Mesendoderm (in vitro differentiated cells): ENCODE results near the gene SMCO4.

ENCODE experiments used
- DNase-seq: peaks from one replicate; pipeline ENCODE4 v3.0.0; 2013
- H2AK5ac ChIP-seq: 2 replicates; pipeline ENCODE4 v1.6.1; 2013; ENCODE audit warnings: low read length, inconsistent platforms
- H2BK120ac ChIP-seq: 2 replicates; pipeline ENCODE4 v1.6.1; 2013; ENCODE audit warnings: low read depth, mild to moderate bottlenecking, low read length, moderate library complexity, mixed read lengths
- H2BK15ac ChIP-seq: replicated peaks from 2 replicates; pipeline ENCODE4 v1.6.1; 2013; ENCODE audit warnings: low read depth, mild to moderate bottlenecking, moderate library complexity
- H2BK5ac ChIP-seq: 2 replicates; pipeline ENCODE4 v1.6.1; 2013; ENCODE audit warnings: low read length, inconsistent platforms
- H3K18ac ChIP-seq: 2 replicates; pipeline ENCODE4 v1.6.1; 2013; ENCODE audit warnings: mild to moderate bottlenecking, low read length, mixed read lengths
- H3K23ac ChIP-seq: one replicate; pipeline ENCODE4 v1.6.1; 2013; ENCODE audit warnings: low read length
- H3K27ac ChIP-seq: 2 replicates; pipeline ENCODE4 v1.5.1; 2013; ENCODE audit warnings: low read depth, mild to moderate bottlenecking, inconsistent platforms, low read length, moderate library complexity
- H3K27me3 ChIP-seq: 2 replicates; pipeline ENCODE4 v1.6.1; 2013; ENCODE audit warnings: low read length, control low read depth, mild to moderate bottlenecking, inconsistent platforms; ENCODE audit not compliant: insufficient read depth, poor library complexity
- H3K36me3 ChIP-seq: 2 replicates; pipeline ENCODE4 v1.6.1; 2013; ENCODE audit warnings: low read length, inconsistent platforms; ENCODE audit not compliant: control insufficient read depth, insufficient read depth
- H3K4ac ChIP-seq: one replicate; pipeline ENCODE4 v1.6.1; 2013; ENCODE audit warnings: low read depth, mild to moderate bottlenecking, low read length, moderate library complexity
- H3K4me1 ChIP-seq: 2 replicates; pipeline ENCODE4 v1.6.1; 2013; ENCODE audit warnings: low read depth, low read length, inconsistent platforms; ENCODE audit not compliant: control insufficient read depth
- H3K4me2 ChIP-seq: 2 replicates; pipeline ENCODE4 v1.6.1; 2013; ENCODE audit warnings: low read length
- H3K4me3 ChIP-seq: 2 replicates; pipeline ENCODE4 v1.5.1; 2013; ENCODE audit warnings: mild to moderate bottlenecking, low read length
- H3K56ac ChIP-seq: one replicate; pipeline ENCODE4 v1.6.1; 2013; ENCODE audit warnings: low read length
- H3K79me1 ChIP-seq: 2 replicates; pipeline ENCODE4 v1.6.1; 2013; ENCODE audit warnings: low read length, inconsistent platforms
- H3K79me2 ChIP-seq: 2 replicates; pipeline ENCODE4 v1.6.1; 2013; ENCODE audit warnings: mild to moderate bottlenecking, low read length; ENCODE audit not compliant: control insufficient read depth, insufficient read depth
- H3K9ac ChIP-seq: 2 replicates; pipeline ENCODE4 v1.6.1; 2013; ENCODE audit warnings: low read length, inconsistent platforms
- H4K5ac ChIP-seq: one replicate; pipeline ENCODE4 v1.6.1; 2013; ENCODE audit warnings: low read length
- H4K8ac ChIP-seq: one replicate; pipeline ENCODE4 v1.6.1; 2013; ENCODE audit warnings: low read depth, mild to moderate bottlenecking, control low read depth, low read length, moderate library complexity
- WGBS: extraction: QIAGEN DNeasy Blood & Tissue Kit; methylation state at CpG from one replicate; pipeline ENCODE4 v1.1.7; 2013; ENCODE audit warnings: low lambda C conversion rate, missing lambda C conversion rate; ENCODE audit not compliant: insufficient coverage; ENCODE audit errors: extremely low coverage; 5-methylcytosine and 5-hydroxymethylcytosine counted together

The SMCO4 gene

GRCh38 chr11:93530468-93530826, 12.7 kb downstream of the SMCO4 start:
- Histone ChIP-seq H3K4me2 (no peak overlapping the region), H3K23ac (no peak overlapping the region), H4K5ac (no peak overlapping the region), H3K18ac (no peak overlapping the region), H3K56ac (peak overlapping the region; percentile 12), H3K79me2 (peaks cover 41% of the 10 kb centered on the region), H4K8ac (no peak overlapping the region), H2BK5ac (no peak overlapping the region), H3K9ac (peak overlapping the region; percentile 13), H3K27me3 (no peaks in the 10 kb centered on the region), H3K4me3 (no peak overlapping the region), H2BK120ac (no peak overlapping the region), H3K27ac (no peak overlapping the region), H3K4ac (no peak overlapping the region), H3K4me1 (peaks cover 16% of the 10 kb centered on the region), H3K79me1 (peaks cover 44% of the 10 kb centered on the region), H3K36me3 (no peaks in the 10 kb centered on the region), H2AK5ac (peak overlapping the region; percentile 68), H2BK15ac (no peak overlapping the region)
- no peak for DNase-seq
- WGBS, result no CpG with 5 or more reads among the region's 1 CpG

- no peaks in the 10 kb centered on the region for H3K36me3 ChIP-seq
- peaks cover 37% of the 10 kb centered on the region for H3K79me2 ChIP-seq
- peak overlapping the region; percentile 12 for H3K56ac ChIP-seq
- H2BK15ac ChIP-seq, result no peak overlapping the region
- no peak overlapping the region for H3K23ac ChIP-seq
- H3K27me3 ChIP-seq, result no peaks in the 10 kb centered on the region
- H3K18ac ChIP-seq, result no peak overlapping the region
- H4K5ac ChIP-seq, result no peak overlapping the region
- peaks cover 14% of the 10 kb centered on the region for H3K4me1 ChIP-seq
- no peak overlapping the region for H3K27ac ChIP-seq
- H3K9ac ChIP-seq, result peak overlapping the region; percentile 13
- peak overlapping the region; percentile 68 for H2AK5ac ChIP-seq
- peak overlapping the region; percentile 2 for H2BK5ac ChIP-seq
- no CpG with 5 or more reads among the region's 9 CpGs for WGBS
- H4K8ac ChIP-seq, result no peak overlapping the region
- H3K4ac ChIP-seq, result no peak overlapping the region
- no peak for DNase-seq
- H3K4me2 ChIP-seq, result no peak overlapping the region
- peaks cover 40% of the 10 kb centered on the region for H3K79me1 ChIP-seq
- H2BK120ac ChIP-seq, result no peak overlapping the region
- no peak overlapping the region for H3K4me3 ChIP-seq
Observed at GRCh38 chr11:93529707-93530467, 13.3 kb downstream of the SMCO4 start.

- H3K27ac ChIP-seq, result no peak overlapping the region
- H3K23ac ChIP-seq, result no peak overlapping the region
- H3K4ac ChIP-seq, result peak overlapping the region; percentile 62
- H4K5ac ChIP-seq, result no peak overlapping the region
- H3K56ac ChIP-seq, result peak overlapping the region; percentile 29
- WGBS, result no CpG with 5 or more reads among the region's 10 CpGs
- no peak overlapping the region for H3K4me3 ChIP-seq
- no peak overlapping the region for H2BK5ac ChIP-seq
- H2BK120ac ChIP-seq, result no peak overlapping the region
- peaks cover 18% of the 10 kb centered on the region for H3K4me1 ChIP-seq
- no peak overlapping the region for H2BK15ac ChIP-seq
- H3K36me3 ChIP-seq, result no peaks in the 10 kb centered on the region
- no peak for DNase-seq
- no peak overlapping the region for H3K9ac ChIP-seq
- H3K4me2 ChIP-seq, result no peak overlapping the region
- H3K79me2 ChIP-seq, result peaks cover 32% of the 10 kb centered on the region
- H2AK5ac ChIP-seq, result no peak overlapping the region
- H4K8ac ChIP-seq, result no peak overlapping the region
- H3K18ac ChIP-seq, result no peak overlapping the region
- H3K27me3 ChIP-seq, result no peaks in the 10 kb centered on the region
- H3K79me1 ChIP-seq, result peaks cover 41% of the 10 kb centered on the region
Observed at GRCh38 chr11:93528757-93529645, 14.2 kb downstream of the SMCO4 start.

GRCh38 chr11:93528252-93528651, 14.9 kb downstream of the SMCO4 start:
- peaks cover 18% of the 10 kb centered on the region for H3K4me1 ChIP-seq

GRCh38 chr11:93526641-93527583, 16.3 kb downstream of the SMCO4 start:
- H3K4me1 ChIP-seq, result peaks cover 19% of the 10 kb centered on the region
- H3K36me3 ChIP-seq, result no peaks in the 10 kb centered on the region
- no peak overlapping the region for H2BK15ac ChIP-seq
- no peak overlapping the region for H3K23ac ChIP-seq
- no peak overlapping the region for H3K4ac ChIP-seq
- peaks cover 43% of the 10 kb centered on the region for H3K79me1 ChIP-seq
- no peak overlapping the region for H4K8ac ChIP-seq
- H3K4me3 ChIP-seq, result no peak overlapping the region
- no peak overlapping the region for H2BK5ac ChIP-seq
- no peak for DNase-seq
- H3K27ac ChIP-seq, result no peak overlapping the region
- H3K4me2 ChIP-seq, result no peak overlapping the region
- no peak overlapping the region for H4K5ac ChIP-seq
- no CpG with 5 or more reads among the region's 8 CpGs for WGBS
- H3K27me3 ChIP-seq, result no peaks in the 10 kb centered on the region
- H3K79me2 ChIP-seq, result peaks cover 29% of the 10 kb centered on the region
- H3K18ac ChIP-seq, result no peak overlapping the region
- no peak overlapping the region for H2BK120ac ChIP-seq
- H3K9ac ChIP-seq, result no peak overlapping the region
- H2AK5ac ChIP-seq, result no peak overlapping the region
- H3K56ac ChIP-seq, result no peak overlapping the region

More at GRCh38 chr11:93528252-93528651, 14.9 kb downstream of the SMCO4 start:
- no peak overlapping the region for H3K4me2 ChIP-seq
- H2BK15ac ChIP-seq, result no peak overlapping the region
- H3K36me3 ChIP-seq, result no peaks in the 10 kb centered on the region
- peaks cover 32% of the 10 kb centered on the region for H3K79me2 ChIP-seq
- no peak for DNase-seq
- no CpG with 5 or more reads among the region's 4 CpGs for WGBS
- no peak overlapping the region for H3K18ac ChIP-seq
- H3K27me3 ChIP-seq, result no peaks in the 10 kb centered on the region
- peaks cover 39% of the 10 kb centered on the region for H3K79me1 ChIP-seq
- H4K8ac ChIP-seq, result no peak overlapping the region
- H2AK5ac ChIP-seq, result no peak overlapping the region
- H2BK5ac ChIP-seq, result no peak overlapping the region
- no peak overlapping the region for H4K5ac ChIP-seq
- no peak overlapping the region for H3K27ac ChIP-seq
- no peak overlapping the region for H2BK120ac ChIP-seq
- no peak overlapping the region for H3K23ac ChIP-seq
- H3K56ac ChIP-seq, result no peak overlapping the region
- H3K4ac ChIP-seq, result no peak overlapping the region
- H3K9ac ChIP-seq, result no peak overlapping the region
- H3K4me3 ChIP-seq, result no peak overlapping the region
